Cardiac fibroblast (primary cell): Measurements from ENCODE around the gene INS.
"Not testable (repeated sequence)": the region's sequence is repeated elsewhere in the genome, so short reads cannot be mapped to it uniquely, and the experiment has no call there.

Experiments
- DNase-seq, 2 donors: peaks; one replicate each; pipeline versions ENCODE4 v3.0.0 to v3.0.0-alpha.2; 2010; ENCODE audit warnings: low read depth in 2 of 2
- H3K4me3 ChIP-seq, 2 donors: replicated peaks in 1 of 2; 1 replicate in 1 of 2; 2 replicates in 1 of 2; pipeline ENCODE4 v1.5.1; 2011; ENCODE audit warnings: low read depth in 2 of 2, low read length in 2 of 2, mild to moderate bottlenecking in 2 of 2, moderate library complexity in 1 of 2
- TF ChIP-seq, protein P1 (sequence below): IDR thresholded peaks from one replicate; pipeline ENCODE4 v1.5.1; 2011; ENCODE audit warnings: low read depth, mild to moderate bottlenecking, low read length, inconsistent platforms

The INS gene

GRCh38 chr11:2126520-2127085 lies 34.4 kb downstream of the INS start:
- TF ChIP-seq, protein P1, sequence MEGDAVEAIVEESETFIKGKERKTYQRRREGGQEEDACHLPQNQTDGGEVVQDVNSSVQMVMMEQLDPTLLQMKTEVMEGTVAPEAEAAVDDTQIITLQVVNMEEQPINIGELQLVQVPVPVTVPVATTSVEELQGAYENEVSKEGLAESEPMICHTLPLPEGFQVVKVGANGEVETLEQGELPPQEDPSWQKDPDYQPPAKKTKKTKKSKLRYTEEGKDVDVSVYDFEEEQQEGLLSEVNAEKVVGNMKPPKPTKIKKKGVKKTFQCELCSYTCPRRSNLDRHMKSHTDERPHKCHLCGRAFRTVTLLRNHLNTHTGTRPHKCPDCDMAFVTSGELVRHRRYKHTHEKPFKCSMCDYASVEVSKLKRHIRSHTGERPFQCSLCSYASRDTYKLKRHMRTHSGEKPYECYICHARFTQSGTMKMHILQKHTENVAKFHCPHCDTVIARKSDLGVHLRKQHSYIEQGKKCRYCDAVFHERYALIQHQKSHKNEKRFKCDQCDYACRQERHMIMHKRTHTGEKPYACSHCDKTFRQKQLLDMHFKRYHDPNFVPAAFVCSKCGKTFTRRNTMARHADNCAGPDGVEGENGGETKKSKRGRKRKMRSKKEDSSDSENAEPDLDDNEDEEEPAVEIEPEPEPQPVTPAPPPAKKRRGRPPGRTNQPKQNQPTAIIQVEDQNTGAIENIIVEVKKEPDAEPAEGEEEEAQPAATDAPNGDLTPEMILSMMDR, result no peak
- no peak overlapping the region for H3K4me3 ChIP-seq
- no peak for DNase-seq

- DNase-seq, result not testable (repeated sequence)
These were observed 36.1 kb downstream of the INS start for GRCh38 chr11:2124736-2125484.

DNA sequence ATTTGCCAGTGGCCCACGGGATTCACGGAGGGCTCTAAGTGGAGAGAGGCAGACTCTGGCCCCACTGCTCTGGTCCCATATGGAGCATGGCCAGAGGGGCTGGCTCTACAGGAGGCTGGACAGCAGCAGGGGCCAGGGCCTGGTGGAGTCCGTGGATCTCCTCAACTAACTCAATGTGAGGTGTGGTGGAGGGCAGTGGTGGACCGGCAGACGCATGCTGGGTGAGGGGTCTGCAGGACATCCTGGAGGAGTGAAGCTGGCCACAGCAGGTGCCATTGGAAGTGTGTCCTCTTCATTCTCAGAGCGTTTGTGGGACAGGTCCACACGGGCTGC lies 37.4 kb downstream of the INS start:
- TF ChIP-seq, protein P1, result no peak
- H3K4me3 ChIP-seq, result no peak overlapping the region
- DNase-seq, result no peak

More at GRCh38 chr11:2124736-2125484, 36.1 kb downstream of the INS start:
- H3K4me3 ChIP-seq, result not testable (repeated sequence)

DNA sequence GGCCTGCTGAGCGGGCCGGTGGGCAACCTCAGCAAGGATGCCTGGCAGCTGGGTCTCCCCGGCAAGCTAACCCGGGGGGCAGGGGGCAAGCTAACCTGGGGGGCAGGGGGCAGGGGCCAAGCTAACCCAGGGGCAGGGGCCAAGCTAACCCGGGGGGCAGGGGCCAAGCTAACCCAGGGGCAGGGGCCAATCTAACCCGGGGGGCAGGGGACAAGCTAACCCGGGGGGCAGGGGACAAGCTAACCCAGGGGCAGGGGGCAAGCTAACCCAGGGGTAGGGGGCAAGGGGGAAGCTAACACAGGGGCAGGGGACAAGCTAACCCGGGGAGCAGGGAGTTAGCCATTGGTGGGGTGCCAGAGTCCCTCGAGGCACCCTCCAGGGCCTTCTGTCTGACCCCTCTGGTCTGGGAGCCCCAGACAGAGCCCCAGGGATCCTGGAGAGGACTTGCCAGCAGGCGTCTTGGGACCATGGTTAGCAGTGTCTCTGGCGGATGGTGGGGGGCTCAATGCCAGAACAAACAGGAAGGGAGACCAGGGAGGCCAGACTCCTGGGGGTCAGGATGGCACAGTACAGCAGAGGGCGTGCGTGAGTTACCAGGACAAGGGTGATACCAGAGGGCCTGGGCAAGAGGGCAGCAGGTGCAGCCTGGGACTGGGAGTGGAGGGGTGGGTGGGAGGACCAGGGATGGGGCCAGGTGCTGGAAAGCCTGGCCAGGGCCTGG lies 37.9 kb downstream of the INS start:
- H3K4me3 ChIP-seq, result no peak overlapping the region
- no peak for DNase-seq
- TF ChIP-seq, protein P1, result no peak

- TF ChIP-seq, protein P1, result no peak
- peak; percentile 19 to 57 for DNase-seq
- no peak overlapping the region for H3K4me3 ChIP-seq
These were observed 38.6 kb downstream of the INS start for GRCh38 chr11:2122222-2122906.

GRCh38 chr11:2121227-2122130 lies 39.5 kb downstream of the INS start:
- TF ChIP-seq, protein P1, result no peak
- no peak overlapping the region for H3K4me3 ChIP-seq
- DNase-seq, result no peak
